GM19328 (cell line): ENCODE measurements around the gene SCML2.
"Not testable (repeated sequence)": the region's sequence is repeated elsewhere in the genome, so short reads cannot be mapped to it uniquely, and the experiment has no call there.

Source experiments
- ATAC-seq: cut with Tn5 transposase; IDR thresholded peaks from one replicate; pipeline ENCODE4 v1.9.1; 2021; ENCODE audit warnings: mild to moderate bottlenecking, moderate library complexity; ENCODE audit not compliant: unreplicated experiment

SCML2 gene

DNA sequence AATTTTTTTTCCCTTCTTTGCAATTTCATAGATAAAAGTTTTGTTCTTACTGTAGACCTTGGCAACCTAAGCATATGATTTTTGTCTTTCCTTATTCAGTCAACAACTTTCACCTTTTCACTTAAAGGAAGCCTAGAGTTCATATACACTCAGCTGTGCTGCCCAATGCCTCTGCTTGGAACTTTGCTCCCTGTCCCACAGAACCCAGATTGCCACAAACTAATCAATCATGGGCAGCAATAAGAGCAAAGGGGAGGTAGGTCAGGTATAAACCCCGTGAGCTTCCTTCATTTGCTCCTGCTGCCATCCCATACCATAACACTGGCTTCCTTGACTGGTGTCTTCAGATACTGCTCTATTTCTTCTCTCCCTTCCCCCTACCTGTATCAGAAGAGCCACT lies 82.8 kb downstream of the SCML2 start:
- no peak for ATAC-seq

GRCh38 chrX:18271309-18271708 lies 83.2 kb downstream of the SCML2 start:
- no peak for ATAC-seq

GRCh38 chrX:18255059-18255458 lies 99.4 kb downstream of the SCML2 start:
- no peak for ATAC-seq

- no peak for ATAC-seq
Measured at GRCh38 chrX:18252644-18253359, 101.7 kb downstream of the SCML2 start.

DNA sequence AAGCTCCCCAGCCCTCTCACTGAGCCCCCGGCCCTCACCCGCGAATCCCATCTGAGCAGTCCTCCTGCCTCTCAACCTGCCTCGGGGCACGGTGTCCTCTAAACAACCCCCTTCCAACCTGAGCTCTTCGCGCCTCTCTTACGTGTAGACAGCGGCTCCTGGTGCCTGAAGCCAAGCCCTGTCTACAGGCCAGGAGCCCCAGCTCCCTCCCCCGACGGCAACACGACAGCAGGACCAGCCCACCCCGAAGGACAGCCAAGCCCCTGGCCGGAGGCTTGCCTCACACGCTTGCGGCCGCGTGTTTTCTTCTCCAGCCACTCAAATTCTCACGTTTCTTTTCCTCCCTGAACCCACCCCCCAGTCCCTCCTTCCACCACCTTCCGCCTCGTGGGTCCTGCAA lies 124.8 kb downstream of the SCML2 start:
- ATAC-seq, result not testable (repeated sequence)

DNA sequence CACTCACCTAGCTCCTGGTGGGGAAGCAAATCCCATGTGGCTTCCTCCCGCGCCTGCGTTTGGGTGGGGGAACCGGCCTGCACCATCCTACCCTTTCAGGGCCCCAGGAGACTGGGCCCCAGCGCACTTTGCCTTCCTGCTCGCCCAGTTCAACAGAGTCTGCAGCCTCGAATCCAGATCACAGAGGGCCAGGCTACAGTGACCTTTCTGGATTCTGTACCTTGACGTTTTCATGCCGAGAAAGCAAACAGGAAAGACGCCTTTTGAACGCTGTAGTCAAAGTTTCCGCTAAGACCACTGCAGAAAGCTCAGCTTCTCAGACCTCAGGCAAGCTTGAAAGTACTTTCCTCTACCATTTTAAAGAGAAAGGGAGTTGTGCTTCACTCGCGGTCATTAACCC lies 126.4 kb downstream of the SCML2 start:
- no peak for ATAC-seq

- no peak for ATAC-seq
Measured at GRCh38 chrX:18227458-18227857, 127.0 kb downstream of the SCML2 start.

- ATAC-seq, result no peak
Measured at GRCh38 chrX:18220786-18221185, 133.7 kb downstream of the SCML2 start, which contains the start of gene BEND2. Gene BEND2 (minus strand): TSS chrX:18220886. CDS start chrX:18220750, 136 bp downstream.

- no peak for ATAC-seq
Measured at GRCh38 chrX:18210470-18210869, 144.0 kb downstream of the SCML2 start.

- ATAC-seq, result no peak
Measured at GRCh38 chrX:18206657-18207056, 147.8 kb downstream of the SCML2 start.

DNA sequence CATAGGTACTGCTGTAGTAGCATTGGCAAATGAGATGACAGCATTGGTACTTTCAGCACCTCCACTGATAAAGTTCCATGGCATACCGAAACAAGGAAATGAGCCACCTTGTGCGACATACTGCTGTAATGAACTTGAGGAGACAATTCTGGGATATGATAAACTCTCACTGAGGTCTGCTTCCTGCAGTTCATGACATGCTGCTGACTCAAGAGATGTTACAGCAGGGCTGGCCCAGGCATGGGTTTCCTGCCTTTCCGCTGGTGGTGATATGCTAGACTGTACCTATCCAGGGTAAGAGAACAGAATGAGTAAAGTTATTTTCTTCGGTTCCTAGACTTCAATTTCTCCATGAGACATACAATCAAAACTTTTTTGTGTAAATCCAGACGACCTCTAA lies 150.9 kb downstream of the SCML2 start:
- ATAC-seq, result no peak

DNA sequence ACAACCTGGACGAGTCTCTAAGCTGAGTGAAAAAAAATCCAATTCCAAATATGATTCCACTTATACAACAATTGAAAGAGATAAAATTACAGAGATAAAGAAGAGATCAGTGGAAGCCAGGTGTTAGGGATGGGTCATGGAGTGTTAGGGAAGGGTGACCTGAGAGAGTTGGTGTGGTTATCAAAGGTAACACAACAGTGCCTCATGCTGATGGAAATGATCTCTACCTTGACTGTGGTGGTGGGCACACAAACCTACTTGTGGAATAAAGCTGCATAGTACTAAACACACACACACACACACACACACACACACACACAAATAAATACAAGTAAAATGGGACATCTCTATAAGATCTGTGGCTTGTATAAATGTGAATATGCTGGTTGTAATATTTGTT lies 159.8 kb downstream of the SCML2 start:
- ATAC-seq, result no peak
